K562 (cell line): ENCODE measurements around the gene PAQR7. TPM values are rescaled to one million over a fixed set of nuclear protein-coding genes. Genes with fewer than 3 reads are reported as not detected.

Source experiments
- NFYB ChIP-seq: IDR thresholded peaks from 2 replicates; pipeline ENCODE4 v1.6.1; 2011; ENCODE audit warnings: mild to moderate bottlenecking, moderate library complexity; ENCODE audit not compliant: insufficient read length; ENCODE audit errors: extremely low read depth
- NONO ChIP-seq, 2 experiments: fragments of 200-400 bp in 1 of 2; fragments of 450-650 bp in 1 of 2; formaldehyde crosslinking in 1 of 2; IDR thresholded peaks; 2 replicates each; pipeline ENCODE4 v1.6.1; 2017; ENCODE audit warnings: low read depth in 2 of 2, mild to moderate bottlenecking in 2 of 2, moderate library complexity in 2 of 2, low read length in 1 of 2
- PBX2 ChIP-seq, 2 experiments: IDR thresholded peaks in 1 of 2; conservative IDR thresholded peaks in 1 of 2; 2 replicates each; pipeline ENCODE4 v1.6.1; 2016; ENCODE audit warnings: low read depth in 2 of 2, mild to moderate bottlenecking in 1 of 2, missing compliant biosample characterization in 1 of 2, missing genetic modification characterization in 1 of 2, moderate library complexity in 1 of 2
- RFX5 ChIP-seq: IDR thresholded peaks from 2 replicates; pipeline ENCODE4 v1.6.1; 2011; ENCODE audit warnings: low read depth, mild to moderate bottlenecking, improper control_type of control experiment, low read length
- RREB1 ChIP-seq: fragments of 250-450 bp; sonication (Bioruptor Pico); IDR thresholded peaks from 2 replicates; pipeline ENCODE4 v1.4.0; 2020
- USF2 ChIP-seq: sonication (generic); formaldehyde crosslinking; IDR thresholded peaks from 2 replicates; pipeline ENCODE4 v1.5.0; 2020; ENCODE audit warnings: missing genetic modification reagents
- ZNF174 ChIP-seq: fragments of 250-450 bp; sonication (Bioruptor Pico); IDR thresholded peaks from 2 replicates; pipeline ENCODE4 v1.4.0; 2020; ENCODE audit warnings: mild to moderate bottlenecking
- ZNF507 ChIP-seq: conservative IDR thresholded peaks from 2 replicates; pipeline ENCODE4 v1.6.1; 2017; ENCODE audit warnings: missing genetic modification characterization, missing compliant biosample characterization
- polyA plus RNA-seq, 8 experiments: library from polyadenylated mRNA; depleted of rRNA in 4 of 8; stranded (reverse) in 5 of 8; unstranded in 3 of 8; fragments of >200 nt; fragmentation: Nextera tagmentation in 2 of 8; fragmentation: Illumina TruSeq in 1 of 8; extraction: Ambion mirVana in 2 of 8; extraction: Trizol in 1 of 8; gene quantifications; 2 replicates each; pipeline versions ENCODE4 v1.2.1 to v1.2.3, GENCODE V29; 2011 to 2014; ENCODE audit warnings: inconsistent platforms in 1 of 8, missing spikeins in 1 of 8
- total RNA-seq, 7 experiments: library from RNA; depleted of rRNA in 6 of 7; stranded (reverse); fragments of >200 nt in 6 of 7; fragmentation: Illumina TruSeq in 2 of 7; extraction: Trizol in 2 of 7; gene quantifications; 2 replicates each; pipeline versions ENCODE4 v1.2.1 to v1.2.3, GENCODE V29; 2011 to 2021; ENCODE audit warnings: low replicate concordance in 1 of 7

PAQR7 gene
- total and polyA plus RNA-seq, 9 of the 15 experiments (the other 6 are each of a cell fraction or from before 2014, with no cell fraction given) = 1.1 to 5.2 (median 2.6) TPM

DNA sequence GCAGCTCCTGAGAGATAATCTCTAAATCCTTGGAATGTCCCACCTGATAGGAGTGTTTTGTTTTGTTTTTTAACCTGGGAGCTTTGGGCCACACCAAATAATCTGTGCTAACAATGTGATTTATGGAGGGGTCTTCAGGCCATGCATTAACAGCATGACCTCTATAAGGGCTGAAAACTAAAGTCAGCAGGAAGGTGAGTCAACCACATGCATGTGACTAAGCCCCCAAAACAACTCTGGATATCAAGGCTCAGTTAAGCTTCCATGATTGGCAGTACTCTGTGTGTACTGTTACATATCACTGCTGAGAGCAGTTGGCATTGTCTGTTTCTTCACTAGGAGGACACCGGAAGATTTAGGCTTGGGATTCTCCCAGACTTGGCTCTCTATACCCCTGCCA is 27.0 kb downstream of the PAQR7 start (continued):
- TF ChIP-seq RFX5 = no peak
- no peak for TF ChIP-seq RREB1 (CRISPR knock-in tag)
- no peak for TF ChIP-seq ZNF174
- TF ChIP-seq NONO (IDR thresholded peaks at IDR 0.05; ENCODE audit: low read depth in 2 of 2, low read length in 1 of 2) = no peak
- TF ChIP-seq ZNF507 = no peak
- TF ChIP-seq NFYB = no peak
- no peak for TF ChIP-seq PBX2 (CRISPR knock-in tag; IDR thresholded peaks at IDR 0.05; ENCODE audit: low read depth)
- TF ChIP-seq PBX2 (tag; conservative IDR thresholded peaks at IDR 0.05; ENCODE audit: low read depth) = 0 out of 2 replicates have a peak, but pooled peaks have one; percentile 13
- no peak for TF ChIP-seq USF2 (CRISPR knock-in tag)
- TF ChIP-seq, all 486 proteins: peak for 4
